Activated naive CD4-positive, alpha-beta T cell (primary cell): Measurements from ENCODE around the gene KAT14.
"Not testable (repeated sequence)": the region's sequence is repeated elsewhere in the genome, so short reads cannot be mapped to it uniquely, and the experiment has no call there.

Experiments used
- DNase-seq, 4 experiments: peaks; one replicate each; lab custom pipeline; 2025; lab: John Stamatoyannopoulos, UW

Gene KAT14

GRCh38 chr20:18137412-18138265 lies at the start of gene KAT14, which contains the start of gene PET117:
Gene KAT14 (plus strand): TSS chr20:18137863. CDS start chr20:18142661, 4,798 bp downstream.
Gene PET117 (plus strand): TSS chr20:18137863. CDS start chr20:18137956, 93 bp downstream.
- DNase-seq, result peak; percentile 76 to 89 (median 82)

GRCh38 chr20:18088298-18088697 lies 49.4 kb upstream of the KAT14 start:
- not testable (repeated sequence) for DNase-seq

- DNase-seq, result not testable (repeated sequence)
Observed at GRCh38 chr20:18088841-18089240, 48.8 kb upstream of the KAT14 start.

- no peak for DNase-seq
Observed at GRCh38 chr20:18090044-18090443, 47.6 kb upstream of the KAT14 start.

GRCh38 chr20:18090477-18090876 lies 47.2 kb upstream of the KAT14 start:
- no peak for DNase-seq

- DNase-seq, result no peak
Observed at GRCh38 chr20:18091623-18092022, 46.0 kb upstream of the KAT14 start.

GRCh38 chr20:18092890-18093289 lies 44.8 kb upstream of the KAT14 start:
- no peak for DNase-seq

GRCh38 chr20:18093388-18093787 lies 44.3 kb upstream of the KAT14 start:
- no peak for DNase-seq

- no peak for DNase-seq
Observed at GRCh38 chr20:18094191-18094590, 43.5 kb upstream of the KAT14 start.

GRCh38 chr20:18100569-18100968 lies 37.1 kb upstream of the KAT14 start:
- DNase-seq, result not testable (repeated sequence)

- no peak for DNase-seq
Observed at GRCh38 chr20:18101125-18101810, 36.4 kb upstream of the KAT14 start.

GRCh38 chr20:18103497-18103896 lies 34.2 kb upstream of the KAT14 start:
- no peak for DNase-seq

- no peak for DNase-seq
Observed at GRCh38 chr20:18108326-18108725, 29.3 kb upstream of the KAT14 start.

- DNase-seq, result not testable (repeated sequence)
Observed at GRCh38 chr20:18128574-18128973, 9.1 kb upstream of the KAT14 start.

GRCh38 chr20:18132663-18133062 lies 5.0 kb upstream of the KAT14 start:
- DNase-seq, result no peak

GRCh38 chr20:18133962-18134361 lies 3.7 kb upstream of the KAT14 start:
- no peak for DNase-seq

- DNase-seq, result no peak
Observed at GRCh38 chr20:18138266-18138582, 561 bp downstream of the KAT14 start.

GRCh38 chr20:18138639-18139583 lies 1.2 kb downstream of the KAT14 start:
- no peak for DNase-seq

- DNase-seq, result no peak
Observed at GRCh38 chr20:18139832-18140231, 2.2 kb downstream of the KAT14 start.

- DNase-seq, result no peak
Observed at GRCh38 chr20:18144541-18145099, 7.0 kb downstream of the KAT14 start.

- no peak for DNase-seq
Observed at GRCh38 chr20:18154342-18154741, 16.7 kb downstream of the KAT14 start.

- no peak for DNase-seq
Observed at GRCh38 chr20:18156045-18156444, 18.4 kb downstream of the KAT14 start.
